NCI-H2081 treated with DMSO at 0.1 percent for 48 hours (cell line): ENCODE measurements around the gene INTS3.
A peak's percentile ranks its signal among the peaks of the same experiment; 100 is the strongest.

Experiments used
- DNase-seq: peaks from one replicate; lab custom pipeline; 2025; lab: John Stamatoyannopoulos, UW

The INTS3 gene

DNA sequence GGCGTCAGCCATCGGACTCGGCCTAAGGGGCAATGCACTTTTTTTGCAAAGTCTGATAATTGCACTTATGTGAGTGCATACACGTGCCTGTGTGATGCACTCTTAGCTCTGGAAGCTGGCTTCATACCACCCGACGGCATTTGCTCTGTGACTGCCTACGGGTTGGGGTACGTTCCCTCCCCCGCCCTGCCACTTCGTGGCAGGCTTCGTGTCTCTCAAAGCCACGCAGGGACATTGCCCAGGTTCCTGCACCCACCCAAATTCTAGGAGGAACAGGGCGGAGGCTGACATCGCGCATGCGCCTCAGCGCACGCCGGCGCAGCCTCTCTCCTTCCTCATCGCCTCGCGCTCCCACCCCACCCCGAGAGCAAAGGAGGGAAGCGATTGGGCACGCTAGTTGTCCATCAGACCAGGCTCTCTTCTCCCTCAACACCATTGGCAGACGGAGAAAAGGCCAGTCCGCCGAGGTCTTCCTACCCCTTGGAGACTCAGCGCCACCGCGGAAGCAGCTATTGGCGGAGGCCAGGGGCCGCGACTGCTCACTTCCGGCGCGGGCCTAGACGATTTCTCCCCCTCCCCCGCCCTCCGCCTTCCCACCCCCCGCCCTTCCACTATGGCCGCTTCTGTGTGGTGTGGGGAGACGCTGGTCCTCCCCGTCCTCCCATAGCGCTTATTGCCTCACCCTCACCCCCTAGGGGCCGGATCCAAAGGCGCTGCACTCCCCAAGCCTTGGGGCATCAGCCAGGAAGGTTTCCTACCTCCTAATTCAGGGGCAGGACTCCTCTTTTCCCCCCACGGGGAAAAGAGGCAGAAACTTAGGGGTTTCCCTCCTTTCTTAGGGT, at the start of gene INTS3:
Gene INTS3 (plus strand): TSS at position 588 of the 842 bp plus-strand sequence. CDS start 585 bp downstream, outside the sequence.
- peak; percentile 100 for DNase-seq

DNA sequence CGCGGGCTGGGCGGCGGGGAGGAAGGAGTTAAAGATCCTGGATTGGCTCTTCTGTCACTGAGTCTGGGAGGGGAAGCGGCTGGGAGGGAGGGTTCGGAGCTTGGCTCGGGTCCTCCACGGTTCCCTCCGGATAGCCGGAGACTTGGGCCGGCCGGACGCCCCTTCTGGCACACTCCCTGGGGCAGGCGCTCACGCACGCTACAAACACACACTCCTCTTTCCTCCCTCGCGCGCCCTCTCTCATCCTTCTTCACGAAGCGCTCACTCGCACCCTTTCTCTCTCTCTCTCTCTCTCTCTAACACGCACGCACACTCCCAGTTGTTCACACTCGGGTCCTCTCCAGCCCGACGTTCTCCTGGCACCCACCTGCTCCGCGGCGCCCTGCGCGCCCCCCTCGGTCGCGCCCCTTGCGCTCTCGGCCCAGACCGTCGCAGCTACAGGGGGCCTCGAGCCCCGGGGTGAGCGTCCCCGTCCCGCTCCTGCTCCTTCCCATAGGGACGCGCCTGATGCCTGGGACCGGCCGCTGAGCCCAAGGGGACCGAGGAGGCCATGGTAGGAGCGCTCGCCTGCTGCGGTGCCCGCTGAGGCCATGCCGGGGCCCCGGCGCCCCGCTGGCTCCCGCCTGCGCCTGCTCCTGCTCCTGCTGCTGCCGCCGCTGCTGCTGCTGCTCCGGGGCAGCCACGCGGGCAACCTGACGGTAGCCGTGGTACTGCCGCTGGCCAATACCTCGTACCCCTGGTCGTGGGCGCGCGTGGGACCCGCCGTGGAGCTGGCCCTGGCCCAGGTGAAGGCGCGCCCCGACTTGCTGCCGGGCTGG, 49.1 kb upstream of the INTS3 start, which contains the start of gene NPR1:
Gene NPR1 (plus strand): TSS at position 170 of the 818 bp plus-strand sequence. CDS start 421 bp downstream, at position 591.
- DNase-seq, result no peak

DNA sequence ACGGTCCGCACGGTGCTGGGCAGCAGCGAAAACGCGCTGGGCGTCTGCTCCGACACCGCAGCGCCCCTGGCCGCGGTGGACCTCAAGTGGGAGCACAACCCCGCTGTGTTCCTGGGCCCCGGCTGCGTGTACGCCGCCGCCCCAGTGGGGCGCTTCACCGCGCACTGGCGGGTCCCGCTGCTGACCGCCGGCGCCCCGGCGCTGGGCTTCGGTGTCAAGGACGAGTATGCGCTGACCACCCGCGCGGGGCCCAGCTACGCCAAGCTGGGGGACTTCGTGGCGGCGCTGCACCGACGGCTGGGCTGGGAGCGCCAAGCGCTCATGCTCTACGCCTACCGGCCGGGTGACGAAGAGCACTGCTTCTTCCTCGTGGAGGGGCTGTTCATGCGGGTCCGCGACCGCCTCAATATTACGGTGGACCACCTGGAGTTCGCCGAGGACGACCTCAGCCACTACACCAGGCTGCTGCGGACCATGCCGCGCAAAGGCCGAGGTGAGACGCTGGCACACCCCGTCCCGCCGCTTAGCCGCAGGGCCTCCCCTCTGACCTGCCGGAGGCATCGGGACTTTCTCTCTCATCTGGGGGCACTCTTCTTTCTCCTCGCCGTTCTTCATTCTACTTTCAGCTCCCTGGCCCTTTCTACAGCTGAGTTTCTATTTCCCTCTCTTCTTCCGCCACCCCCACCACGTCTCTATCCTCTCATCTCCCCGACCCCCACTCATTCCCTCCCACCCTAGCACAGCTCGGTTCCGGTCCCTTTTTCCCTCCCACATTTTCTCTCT, 48.3 kb upstream of the INTS3 start:
- DNase-seq, result no peak

DNA sequence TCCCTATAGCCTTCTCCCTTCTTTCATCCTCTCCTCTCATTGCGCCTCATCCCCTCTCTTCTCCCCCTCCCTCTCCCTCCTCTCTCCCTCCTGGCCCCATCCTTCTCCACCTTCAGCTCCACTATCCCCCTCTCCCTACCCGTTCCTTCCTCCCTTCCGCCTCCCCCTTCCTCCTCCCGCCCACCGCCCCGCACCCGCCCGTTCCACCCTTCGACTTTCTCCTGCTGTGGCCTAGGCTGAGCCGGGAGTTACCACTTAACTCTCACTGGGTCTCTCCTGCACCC, 47.8 kb upstream of the INTS3 start:
- DNase-seq, result no peak

DNA sequence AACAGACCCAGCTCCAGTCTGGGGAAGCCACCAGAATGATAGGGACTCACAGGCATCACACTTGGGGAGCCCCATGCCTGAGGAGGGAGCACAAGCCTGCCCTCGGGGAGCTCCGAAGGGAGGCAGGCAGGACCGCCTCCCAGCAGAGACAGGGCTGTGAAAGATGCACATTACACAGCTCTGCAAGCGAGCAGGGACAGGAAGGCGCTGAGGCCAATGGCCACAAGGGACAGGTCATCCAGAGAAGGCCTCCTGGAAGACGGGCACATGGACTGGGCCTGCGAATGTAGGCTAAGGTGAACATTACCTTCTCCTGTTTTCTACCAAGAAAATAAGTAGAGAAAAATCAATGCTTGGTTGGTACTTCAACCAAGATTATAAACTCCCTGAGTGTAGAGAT, 45.1 kb upstream of the INTS3 start:
- no peak for DNase-seq

- DNase-seq, result no peak
Measured at GRCh38 chr1:153683854-153684253, 44.0 kb upstream of the INTS3 start.

- DNase-seq, result no peak
Measured at GRCh38 chr1:153684892-153685291, 43.0 kb upstream of the INTS3 start.

DNA sequence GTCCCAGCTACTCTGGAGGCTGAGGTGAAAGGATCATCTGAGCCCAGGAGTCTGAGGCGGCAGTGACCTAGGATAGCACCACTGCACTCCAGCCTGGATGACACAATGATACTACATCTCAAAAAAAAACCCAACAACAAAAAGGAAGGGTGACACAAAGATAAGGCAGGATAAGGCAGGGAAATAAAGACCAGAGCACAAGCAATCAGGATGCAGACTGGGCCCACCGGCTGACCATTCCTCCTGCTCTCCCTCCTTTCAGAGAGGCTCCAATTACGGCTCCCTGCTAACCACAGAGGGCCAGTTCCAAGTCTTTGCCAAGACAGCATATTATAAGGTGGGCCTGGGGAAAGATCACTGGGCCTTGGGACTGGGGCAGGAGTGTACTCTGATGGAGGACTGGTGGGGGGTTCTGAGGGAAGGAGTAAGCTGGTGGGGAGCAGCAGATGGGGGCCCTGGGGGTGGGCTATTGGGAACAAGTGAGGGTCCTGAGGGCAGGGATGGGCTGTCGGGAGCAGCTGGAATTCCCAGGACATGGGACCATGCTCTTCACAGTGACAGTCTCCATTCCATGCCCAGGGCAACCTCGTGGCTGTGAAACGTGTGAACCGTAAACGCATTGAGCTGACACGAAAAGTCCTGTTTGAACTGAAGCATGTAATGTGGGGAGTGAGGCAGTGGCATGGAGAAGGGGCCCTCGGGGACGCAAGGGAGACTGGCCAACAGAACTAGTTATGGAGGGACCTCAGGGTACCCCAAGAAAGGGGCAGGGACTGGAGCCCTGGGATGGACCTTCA, 42.1 kb upstream of the INTS3 start:
- no peak for DNase-seq

DNA sequence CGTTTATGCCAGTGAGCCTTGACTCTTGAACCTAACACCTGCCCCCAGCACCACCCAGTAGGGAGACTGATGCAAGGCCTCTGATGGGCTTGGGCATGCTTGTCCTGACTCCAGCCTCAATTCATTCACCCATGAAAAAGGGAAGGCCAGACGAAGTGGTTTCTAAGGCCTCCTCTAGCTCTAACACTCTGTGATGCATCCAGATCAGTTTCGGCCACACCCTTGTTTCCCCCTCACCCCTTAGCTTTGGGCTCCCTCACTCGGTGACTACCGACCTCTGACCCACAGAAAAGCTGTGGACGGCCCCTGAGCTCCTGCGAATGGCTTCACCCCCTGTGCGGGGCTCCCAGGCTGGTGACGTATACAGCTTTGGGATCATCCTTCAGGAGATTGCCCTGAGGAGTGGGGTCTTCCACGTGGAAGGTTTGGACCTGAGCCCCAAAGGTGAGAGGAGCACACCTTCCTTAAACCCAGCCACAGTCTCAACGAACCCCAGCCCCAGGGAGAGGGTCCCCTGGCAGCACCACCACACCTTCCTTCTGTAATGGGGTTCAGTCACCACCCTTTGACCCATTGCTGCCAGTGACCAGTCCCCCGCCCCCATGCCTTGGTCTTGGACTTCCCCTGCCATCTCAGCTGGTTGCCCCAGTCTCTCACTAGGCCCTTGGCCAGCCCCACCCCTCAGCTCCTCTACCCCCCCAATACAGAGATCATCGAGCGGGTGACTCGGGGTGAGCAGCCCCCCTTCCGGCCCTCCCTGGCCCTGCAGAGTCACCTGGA, 40.3 kb upstream of the INTS3 start:
- DNase-seq, result no peak

GRCh38 chr1:153688276-153688675, 39.6 kb upstream of the INTS3 start:
- no peak for DNase-seq

DNA sequence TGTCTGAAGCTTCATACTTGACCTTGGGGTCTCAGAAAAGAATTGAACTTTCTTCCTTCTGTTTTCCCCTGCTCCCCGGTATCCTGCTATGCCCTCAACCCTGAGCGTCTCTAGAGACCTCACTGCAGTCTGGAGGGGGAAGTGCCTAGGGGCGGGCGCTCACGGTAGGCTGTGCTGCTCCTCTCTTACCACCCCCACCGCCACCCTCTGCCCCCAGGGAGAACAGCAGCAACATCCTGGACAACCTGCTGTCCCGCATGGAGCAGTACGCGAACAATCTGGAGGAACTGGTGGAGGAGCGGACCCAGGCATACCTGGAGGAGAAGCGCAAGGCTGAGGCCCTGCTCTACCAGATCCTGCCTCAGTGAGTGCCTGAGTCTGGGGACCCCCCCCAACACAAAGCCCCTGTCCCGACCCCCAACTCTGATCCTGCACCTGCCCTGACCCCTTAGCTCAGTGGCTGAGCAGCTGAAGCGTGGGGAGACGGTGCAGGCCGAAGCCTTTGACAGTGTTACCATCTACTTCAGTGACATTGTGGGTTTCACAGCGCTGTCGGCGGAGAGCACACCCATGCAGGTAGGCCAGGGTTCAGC, 39.0 kb upstream of the INTS3 start:
- DNase-seq, result no peak

GRCh38 chr1:153693466-153693865, 34.4 kb upstream of the INTS3 start:
- DNase-seq, result no peak

DNA sequence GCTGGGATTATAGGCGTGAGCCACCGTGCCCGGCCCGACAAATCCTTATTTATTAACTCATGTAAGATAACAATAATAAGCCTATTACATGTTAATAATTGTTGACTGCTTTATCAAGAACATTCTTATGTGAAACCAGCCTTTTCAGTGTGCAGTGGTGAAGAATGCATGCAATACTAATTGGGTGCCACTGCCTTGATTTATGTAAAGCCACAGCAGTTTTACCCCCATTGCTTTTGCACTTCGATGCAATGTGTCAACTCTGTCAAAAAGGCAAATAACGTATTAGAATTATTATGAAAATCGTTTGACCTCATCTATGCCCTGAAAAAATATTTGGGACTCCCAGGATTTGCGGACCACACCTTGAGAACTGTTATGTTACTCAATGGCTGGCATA, 31.1 kb upstream of the INTS3 start:
- no peak for DNase-seq

- no peak for DNase-seq
Measured at GRCh38 chr1:153697191-153698019, 30.4 kb upstream of the INTS3 start.

- no peak for DNase-seq
Measured at GRCh38 chr1:153698020-153698922, 29.6 kb upstream of the INTS3 start.

GRCh38 chr1:153698923-153699714, 28.7 kb upstream of the INTS3 start:
- no peak for DNase-seq

- DNase-seq, result no peak
Measured at GRCh38 chr1:153699768-153700167, 28.1 kb upstream of the INTS3 start.

DNA sequence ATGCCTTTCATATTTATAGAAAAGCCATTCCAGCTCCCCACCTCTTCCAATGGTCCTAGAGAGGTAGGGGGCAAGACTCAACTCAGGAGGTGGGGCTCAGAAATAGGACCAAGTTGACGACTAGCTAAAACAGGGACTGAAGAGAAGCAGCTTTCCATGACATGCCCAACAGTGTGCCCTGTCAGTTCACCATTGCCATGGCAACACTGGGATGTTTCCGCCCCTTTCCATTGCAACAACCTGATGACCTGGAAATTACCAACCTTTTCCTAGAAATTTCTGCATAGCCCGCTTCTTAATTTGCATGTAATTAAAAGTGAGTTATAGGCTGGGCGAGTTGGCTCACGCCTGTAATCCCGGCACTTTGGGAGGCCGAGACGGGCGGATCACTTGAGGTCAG, 22.4 kb upstream of the INTS3 start:
- no peak for DNase-seq
